ENCODE data around the gene DDX20.
A peak's percentile ranks its signal among the peaks of the same experiment; 100 is the strongest.
"Not testable (repeated sequence)": the region's sequence is repeated elsewhere in the genome, so short reads cannot be mapped to it uniquely, and the experiment has no call there.

Gene DDX20

GRCh38 chr1:111732718-111733117, 23.0 kb upstream of the DDX20 start:
- no peak for DNase-seq (ENCODE audit: low spot score)

- no peak for DNase-seq (ENCODE audit: low spot score)
Observed at GRCh38 chr1:111733183-111733991, 22.3 kb upstream of the DDX20 start.

- DNase-seq (ENCODE audit: low spot score), result no peak
Observed at GRCh38 chr1:111733992-111734341, 21.7 kb upstream of the DDX20 start.

GRCh38 chr1:111734426-111734825, 21.3 kb upstream of the DDX20 start:
- DNase-seq (ENCODE audit: low spot score), result no peak

- no peak for DNase-seq (ENCODE audit: low spot score)
Observed at GRCh38 chr1:111734856-111735255, 20.8 kb upstream of the DDX20 start.

GRCh38 chr1:111735321-111735720, 20.4 kb upstream of the DDX20 start:
- DNase-seq (ENCODE audit: low spot score), result no peak

- peak; percentile 81 for DNase-seq (ENCODE audit: low spot score)
Observed at GRCh38 chr1:111735858-111736544, 19.7 kb upstream of the DDX20 start.

- no peak for DNase-seq (ENCODE audit: low spot score)
Observed at GRCh38 chr1:111736548-111737215, 19.0 kb upstream of the DDX20 start.

GRCh38 chr1:111737216-111738132, 18.2 kb upstream of the DDX20 start:
- DNase-seq (ENCODE audit: low spot score), result no peak

- DNase-seq (ENCODE audit: low spot score), result no peak
Observed at GRCh38 chr1:111738133-111738435, 17.6 kb upstream of the DDX20 start.

GRCh38 chr1:111738436-111739193, 17.1 kb upstream of the DDX20 start:
- DNase-seq (ENCODE audit: low spot score), result peak; percentile 67

GRCh38 chr1:111739194-111739924, 16.3 kb upstream of the DDX20 start, which contains the start of gene INKA2:
Gene INKA2, minus strand, starts transcription at chr1:111739395. Its CDS starts 153 bp downstream, at chr1:111739242.
- DNase-seq (ENCODE audit: low spot score), result peak; percentile 94

- peak; percentile 77 for DNase-seq (ENCODE audit: low spot score)
Observed at GRCh38 chr1:111739925-111740765, 15.6 kb upstream of the DDX20 start.

- not testable (repeated sequence) for DNase-seq (ENCODE audit: low spot score)
Observed at GRCh38 chr1:111742292-111742691, 13.4 kb upstream of the DDX20 start.

GRCh38 chr1:111742938-111743549, 12.7 kb upstream of the DDX20 start:
- DNase-seq (ENCODE audit: low spot score), result no peak

GRCh38 chr1:111743679-111744101, 12.0 kb upstream of the DDX20 start:
- no peak for DNase-seq (ENCODE audit: low spot score)

GRCh38 chr1:111745675-111746613, 9.8 kb upstream of the DDX20 start:
- no peak for DNase-seq (ENCODE audit: low spot score)

- DNase-seq (ENCODE audit: low spot score), result no peak
Observed at GRCh38 chr1:111746614-111746999, 9.1 kb upstream of the DDX20 start.

Measured in SK-N-DZ (cell line).